NCI-H146 treated with DMSO at 0.1 percent for 48 hours (cell line): ENCODE data around the gene SLC38A3.

Experiments used
- DNase-seq: peaks from one replicate; lab custom pipeline; 2025; ENCODE audit not compliant: unreplicated experiment; lab: John Stamatoyannopoulos, UW

SLC38A3 gene

DNA sequence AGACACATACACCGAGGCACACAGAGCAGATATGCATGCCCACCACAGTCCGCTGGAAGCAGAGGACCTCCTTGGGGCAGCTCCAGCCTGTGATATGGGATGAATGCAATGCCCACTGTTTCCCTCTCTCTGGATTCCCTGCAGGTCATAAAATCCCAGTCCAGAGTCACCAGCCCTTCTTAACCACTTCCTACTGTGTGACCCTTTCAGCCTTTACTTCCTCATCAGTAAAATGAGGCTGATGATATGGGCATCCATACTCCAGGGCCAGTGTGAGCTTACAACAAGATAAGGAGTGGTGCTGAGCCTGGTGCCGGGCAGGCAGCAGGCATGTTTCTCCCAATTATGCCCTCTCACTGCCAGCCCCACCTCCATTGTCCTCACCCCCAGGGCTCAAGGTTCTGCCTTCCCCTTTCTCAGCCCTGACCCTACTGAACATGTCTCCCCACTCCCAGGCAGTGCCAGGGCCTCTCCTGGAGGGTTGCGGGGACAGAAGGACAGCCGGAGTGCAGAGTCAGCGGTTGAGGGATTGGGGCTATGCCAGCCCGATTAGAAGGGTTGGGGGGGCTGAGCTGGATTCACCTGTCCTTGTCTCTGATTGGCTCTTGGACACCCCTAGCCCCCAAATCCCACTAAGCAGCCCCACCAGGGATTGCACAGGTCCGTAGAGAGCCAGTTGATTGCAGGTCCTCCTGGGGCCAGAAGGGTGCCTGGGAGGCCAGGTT, 14.0 kb upstream of the SLC38A3 start, which contains the start of gene GNAT1:
TSS of gene GNAT1 (plus strand) at position 675 of the 725 bp plus-strand sequence. CDS start 116 bp downstream, outside the sequence.
- DNase-seq: no peak

GRCh38 chr3:50192124-50192523, 12.9 kb upstream of the SLC38A3 start:
- no peak for DNase-seq

GRCh38 chr3:50192689-50193141, 12.4 kb upstream of the SLC38A3 start:
- peak; percentile 4 for DNase-seq

DNA sequence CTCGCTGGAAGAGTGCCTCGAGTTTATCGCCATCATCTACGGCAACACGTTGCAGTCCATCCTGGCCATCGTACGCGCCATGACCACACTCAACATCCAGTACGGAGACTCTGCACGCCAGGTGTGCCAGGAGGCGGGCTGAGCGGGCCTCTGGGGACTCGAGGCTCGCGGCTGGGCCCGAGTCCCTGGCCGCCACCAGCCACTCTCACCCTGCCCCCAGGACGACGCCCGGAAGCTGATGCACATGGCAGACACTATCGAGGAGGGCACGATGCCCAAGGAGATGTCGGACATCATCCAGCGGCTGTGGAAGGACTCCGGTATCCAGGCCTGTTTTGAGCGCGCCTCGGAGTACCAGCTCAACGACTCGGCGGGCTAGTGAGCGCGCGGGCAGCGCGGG, 11.8 kb upstream of the SLC38A3 start:
- DNase-seq: no peak

GRCh38 chr3:50193746-50194127, 11.3 kb upstream of the SLC38A3 start:
- DNase-seq: no peak

DNA sequence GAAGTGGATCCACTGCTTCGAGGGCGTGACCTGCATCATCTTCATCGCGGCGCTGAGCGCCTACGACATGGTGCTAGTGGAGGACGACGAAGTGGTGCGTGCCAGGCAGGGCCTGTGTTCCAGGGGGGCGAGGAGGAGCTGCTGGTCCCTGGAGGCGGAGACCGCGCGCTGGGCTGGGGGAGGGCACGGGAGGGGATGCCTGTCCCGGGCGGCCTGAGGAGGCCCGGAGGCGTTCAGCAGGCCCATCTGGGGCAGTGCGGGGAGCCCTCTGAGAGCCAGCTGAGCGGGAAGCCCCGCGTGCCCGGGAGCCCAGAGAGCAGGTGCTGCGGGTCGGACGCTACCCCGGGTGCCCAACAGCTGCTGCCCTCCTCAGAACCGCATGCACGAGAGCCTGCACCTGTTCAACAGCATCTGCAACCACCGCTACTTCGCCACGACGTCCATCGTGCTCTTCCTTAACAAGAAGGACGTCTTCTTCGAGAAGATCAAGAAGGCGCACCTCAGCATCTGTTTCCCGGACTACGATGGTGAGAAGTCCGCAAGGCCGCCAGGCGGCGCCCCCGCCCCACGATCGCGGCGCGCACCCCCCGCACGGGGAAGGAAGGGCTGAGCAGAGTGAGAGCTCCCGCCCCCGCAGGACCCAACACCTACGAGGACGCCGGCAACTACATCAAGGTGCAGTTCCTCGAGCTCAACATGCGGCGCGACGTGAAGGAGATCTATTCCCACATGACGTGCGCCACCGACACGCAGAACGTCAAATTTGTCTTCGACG, 10.8 kb upstream of the SLC38A3 start:
- DNase-seq: no peak

DNA sequence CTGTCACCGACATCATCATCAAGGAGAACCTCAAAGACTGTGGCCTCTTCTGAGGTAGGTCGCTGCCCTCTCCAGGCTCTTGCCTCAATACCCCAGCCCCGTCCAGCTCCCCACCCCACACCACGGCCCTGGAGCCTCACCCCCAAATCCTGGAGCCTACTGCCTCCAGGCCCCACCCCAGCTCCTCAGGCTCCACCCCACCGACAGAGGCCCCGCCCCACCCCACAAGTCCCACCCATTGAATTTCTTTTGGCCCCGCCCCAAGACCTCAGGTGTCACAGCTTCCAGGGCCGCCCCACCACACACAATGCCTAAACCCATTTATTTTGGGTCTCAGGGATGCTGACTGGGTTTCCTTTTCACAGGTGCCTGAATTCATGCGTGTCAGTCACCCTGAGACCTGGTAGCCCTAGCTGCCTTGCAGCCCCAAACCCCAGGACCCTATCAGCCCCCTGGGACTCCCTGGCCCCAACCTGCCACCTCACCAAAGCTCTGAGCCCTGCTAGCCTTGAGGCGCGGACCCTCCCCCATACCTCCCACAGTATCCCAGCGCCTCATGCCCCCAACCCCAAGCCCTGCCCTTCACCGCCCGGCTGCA, 10.1 kb upstream of the SLC38A3 start:
- no peak for DNase-seq

- DNase-seq: peak; percentile 59
Observed at GRCh38 chr3:50195501-50196252, 9.4 kb upstream of the SLC38A3 start.

DNA sequence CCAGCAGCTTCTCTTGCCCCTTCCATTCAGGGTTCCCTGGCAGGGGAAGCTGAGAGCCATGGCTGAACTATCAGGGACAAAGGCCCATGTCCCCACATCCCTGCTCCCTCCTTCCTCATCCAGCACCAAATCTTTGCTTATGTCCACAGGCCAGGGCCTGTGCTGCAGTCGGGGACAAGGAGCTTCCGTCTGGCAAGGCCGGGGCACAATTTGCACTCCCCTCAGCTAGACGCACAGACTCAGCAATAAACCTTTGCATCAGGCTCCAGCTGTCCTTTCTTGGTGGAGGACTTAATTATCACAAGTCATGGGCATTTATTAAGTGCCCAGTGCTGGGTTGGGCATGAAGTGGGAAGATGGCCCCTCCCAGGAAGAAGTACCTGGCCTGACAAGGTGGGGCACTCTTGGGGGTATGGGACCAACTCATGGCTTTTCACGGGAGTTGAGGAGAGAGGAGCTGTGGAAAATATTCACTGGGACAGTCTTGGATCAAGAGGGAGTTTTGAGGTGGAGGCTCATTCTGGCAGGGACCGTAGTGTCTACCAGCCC, 8.7 kb upstream of the SLC38A3 start:
- no peak for DNase-seq

DNA sequence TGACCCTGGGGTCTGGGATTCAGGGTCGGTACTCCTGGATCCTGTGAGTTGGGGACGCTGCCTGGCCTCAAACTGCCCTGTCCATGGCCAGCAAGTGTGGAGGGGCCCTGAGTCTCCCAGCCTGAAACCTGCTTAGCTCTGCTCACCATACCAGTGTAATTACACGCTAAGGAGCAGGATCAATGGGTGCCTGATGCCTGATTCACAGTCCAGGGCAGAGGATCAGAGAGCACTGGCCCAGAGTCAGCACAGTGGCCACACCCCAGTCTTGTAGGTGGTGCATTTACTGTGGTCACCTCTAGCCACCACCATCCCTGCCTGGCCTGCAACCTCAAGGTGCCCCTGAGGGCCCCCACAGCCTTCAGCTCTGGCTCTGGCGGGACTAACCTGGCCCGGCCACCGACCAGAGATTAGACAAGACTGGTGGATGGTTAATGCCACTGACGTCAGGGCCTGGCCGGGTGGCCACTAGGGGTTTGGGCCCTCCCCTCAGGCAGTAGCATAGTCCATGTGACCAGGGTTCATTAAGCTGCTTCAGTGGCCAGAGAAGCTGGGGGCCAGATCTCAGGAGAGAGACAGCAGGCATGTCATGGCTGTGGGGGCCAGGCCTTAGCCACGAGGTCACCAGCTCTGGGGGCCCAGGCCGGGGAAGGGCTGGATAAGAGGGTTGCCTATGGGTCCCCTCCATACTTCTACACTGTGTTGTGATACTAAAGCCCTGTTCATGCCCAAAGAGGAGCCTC, 3.3 kb upstream of the SLC38A3 start:
- no peak for DNase-seq

- no peak for DNase-seq
Observed at GRCh38 chr3:50202353-50203112, 2.5 kb upstream of the SLC38A3 start.

DNA sequence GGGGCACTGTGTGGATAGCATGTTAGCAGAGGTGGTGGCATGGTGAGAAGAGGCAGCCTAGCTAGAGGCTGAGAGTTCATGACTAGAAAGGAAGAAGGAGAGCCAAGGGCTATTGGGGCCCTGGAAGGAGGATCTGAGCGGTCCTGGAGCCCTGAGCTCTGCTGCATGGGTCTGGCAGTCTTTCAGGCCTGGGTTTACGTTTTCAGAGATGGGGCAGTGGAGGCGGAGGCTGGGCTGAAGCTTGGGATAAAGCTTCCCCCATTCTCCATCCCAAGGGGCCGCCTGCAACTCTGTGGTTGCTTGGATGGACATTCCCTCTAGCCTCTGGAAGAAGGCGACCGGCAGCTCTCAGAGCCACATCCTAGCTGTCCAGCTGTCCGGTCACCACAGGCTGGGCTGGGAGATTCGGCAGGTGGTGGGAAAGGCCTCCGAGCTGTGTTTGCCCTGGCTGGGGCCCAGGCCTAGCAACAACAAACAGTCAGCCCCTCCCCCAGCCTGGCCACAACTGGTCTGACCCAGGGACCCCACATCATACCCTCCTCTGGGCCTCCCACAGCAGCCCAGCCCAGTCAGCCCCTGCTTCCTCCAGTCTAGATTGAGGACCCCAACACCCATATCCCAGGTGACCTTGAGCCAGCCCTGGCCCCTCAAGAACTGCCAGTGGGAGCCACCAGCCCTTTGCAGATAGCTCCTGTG, 1.8 kb upstream of the SLC38A3 start:
- DNase-seq: no peak

DNA sequence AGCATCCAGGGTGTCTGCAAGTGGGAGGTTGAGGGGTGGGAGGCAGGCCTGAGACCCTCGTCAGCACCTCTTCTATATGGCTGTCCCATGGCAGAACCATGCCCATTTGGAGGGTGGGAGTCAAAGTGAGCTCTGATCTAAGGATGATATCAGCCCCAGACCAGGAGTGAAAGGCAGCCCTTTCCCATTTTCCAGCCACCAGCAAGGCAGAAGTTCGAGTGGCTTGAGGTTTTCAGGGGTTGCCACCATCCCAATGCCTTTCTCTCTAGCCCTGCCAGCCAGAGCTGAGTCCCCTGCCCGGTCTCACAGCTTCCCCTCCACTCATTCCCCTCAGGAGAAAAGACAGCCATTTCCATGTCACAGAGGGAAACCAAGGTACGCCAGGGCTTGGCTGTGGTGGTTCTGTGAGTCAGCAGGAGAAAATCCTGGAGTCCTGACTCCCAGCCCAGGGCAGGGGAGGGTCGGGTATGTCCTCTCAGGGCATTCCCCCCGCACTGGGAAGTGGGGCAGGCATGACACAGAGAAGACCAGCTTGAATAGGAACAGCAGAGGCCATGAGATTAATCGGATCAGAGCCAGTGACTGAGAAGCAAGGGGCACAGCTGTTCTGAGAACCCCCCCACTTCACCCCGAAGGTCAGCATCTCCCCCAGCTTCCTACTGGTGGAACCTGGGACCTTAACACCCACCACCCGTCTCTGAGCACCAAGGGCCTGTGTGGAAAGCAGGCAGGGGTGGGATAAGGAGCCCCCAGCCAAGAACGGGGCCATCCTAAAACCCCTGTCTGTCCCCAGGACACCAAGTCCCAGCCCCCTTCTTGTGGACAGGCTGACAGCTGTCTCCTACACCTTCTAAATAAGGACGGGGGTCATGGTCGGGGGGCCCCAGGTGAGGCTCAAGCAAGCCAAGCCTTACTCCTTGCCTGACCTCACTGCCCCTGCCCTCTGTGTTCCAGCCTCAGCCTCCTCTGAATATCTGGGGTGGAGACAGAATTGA, 965 bp upstream of the SLC38A3 start:
- DNase-seq: no peak

- peak; percentile 8 for DNase-seq
Observed at GRCh38 chr3:50205413-50206276, 574 bp downstream of the SLC38A3 start.

- DNase-seq: no peak
Observed at GRCh38 chr3:50207359-50208042, 2.4 kb downstream of the SLC38A3 start.

- peak; percentile 66 for DNase-seq
Observed at GRCh38 chr3:50208677-50209344, 3.7 kb downstream of the SLC38A3 start.
